COLO668 (cell line): ENCODE measurements around the gene CAMTA1.
"Not testable (repeated sequence)": the region's sequence is repeated elsewhere in the genome, so short reads cannot be mapped to it uniquely, and the experiment has no call there.

ENCODE experiments used
- DNase-seq: peaks from one replicate; lab custom pipeline; 2025; ENCODE audit not compliant: unreplicated experiment; lab: John Stamatoyannopoulos, UW

The CAMTA1 gene

DNA sequence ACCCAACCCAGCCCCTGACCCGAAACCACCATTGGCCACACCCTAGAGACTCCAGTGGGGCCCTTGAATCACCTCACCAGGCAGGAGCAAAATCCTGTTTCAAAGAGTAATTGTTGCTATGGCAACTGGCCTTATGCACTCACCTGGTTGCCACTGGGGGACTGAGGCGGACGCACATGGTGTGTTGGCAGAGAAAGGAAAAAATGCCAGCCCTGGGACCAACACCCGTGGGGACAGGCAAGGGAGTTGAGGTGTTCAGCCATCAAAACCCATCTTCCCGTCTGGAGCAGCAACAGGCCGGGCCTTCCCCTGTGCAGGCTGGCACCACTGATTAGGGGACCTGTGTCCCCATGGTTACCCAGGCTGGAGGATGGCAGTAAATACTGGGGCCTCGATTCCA, 590.1 kb downstream of the CAMTA1 start:
- DNase-seq, result peak; percentile 31

- no peak for DNase-seq
These were observed 590.8 kb downstream of the CAMTA1 start for GRCh38 chr1:7375781-7376660.

GRCh38 chr1:7376676-7377075, 591.4 kb downstream of the CAMTA1 start:
- no peak for DNase-seq

- DNase-seq, result peak; percentile 63
These were observed 593.3 kb downstream of the CAMTA1 start for GRCh38 chr1:7378346-7379130.

DNA sequence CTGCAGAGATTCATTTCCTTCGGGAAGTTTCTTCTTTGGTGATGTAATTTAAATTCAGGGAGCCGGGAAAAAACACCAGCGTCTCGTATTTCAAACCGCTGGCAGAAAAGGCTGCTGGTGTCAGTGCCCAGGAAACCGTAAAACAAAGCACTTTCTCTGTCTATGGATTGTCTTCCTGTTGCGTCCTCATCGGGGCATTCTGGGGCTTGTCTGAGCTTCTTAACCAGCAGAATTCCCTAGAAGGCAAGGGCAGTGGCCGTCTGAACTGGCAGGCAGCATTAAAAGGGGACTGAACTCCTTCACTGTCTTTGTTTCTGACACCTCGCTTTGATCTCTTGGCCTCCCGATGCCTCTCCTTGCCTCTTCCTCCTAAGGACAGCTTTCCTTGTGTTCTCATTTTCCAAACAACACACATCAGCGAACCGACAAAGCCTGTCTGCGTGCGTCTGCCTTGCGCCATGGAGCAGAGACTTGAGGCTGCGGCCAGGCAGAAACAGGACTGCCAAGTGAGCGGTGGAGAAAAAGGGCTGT, 594.3 kb downstream of the CAMTA1 start:
- DNase-seq, result peak; percentile 80

DNA sequence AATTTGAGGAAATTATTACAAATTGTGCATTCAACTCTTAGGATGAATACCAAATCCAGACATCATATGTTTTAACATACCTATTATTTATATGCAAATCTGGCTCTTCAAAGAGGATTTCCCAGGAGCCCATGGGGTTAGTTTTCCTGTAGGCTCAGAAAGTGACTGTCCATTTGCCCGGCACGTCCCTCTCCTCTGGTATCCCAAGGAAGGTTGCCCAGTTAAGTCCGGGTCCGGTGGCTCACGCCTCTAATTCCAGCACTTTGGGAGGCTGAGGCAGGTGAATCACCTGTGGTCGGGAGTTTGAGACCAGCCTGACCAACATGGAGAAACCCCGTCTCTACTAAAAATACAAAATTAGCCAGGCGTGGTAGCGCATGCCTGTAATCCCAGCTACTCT, 594.8 kb downstream of the CAMTA1 start:
- DNase-seq, result not testable (repeated sequence)

GRCh38 chr1:7380712-7381111, 595.5 kb downstream of the CAMTA1 start:
- DNase-seq, result no peak

- DNase-seq, result not testable (repeated sequence)
These were observed 596.5 kb downstream of the CAMTA1 start for GRCh38 chr1:7381729-7382128.

- no peak for DNase-seq
These were observed 597.7 kb downstream of the CAMTA1 start for GRCh38 chr1:7382971-7383370.

DNA sequence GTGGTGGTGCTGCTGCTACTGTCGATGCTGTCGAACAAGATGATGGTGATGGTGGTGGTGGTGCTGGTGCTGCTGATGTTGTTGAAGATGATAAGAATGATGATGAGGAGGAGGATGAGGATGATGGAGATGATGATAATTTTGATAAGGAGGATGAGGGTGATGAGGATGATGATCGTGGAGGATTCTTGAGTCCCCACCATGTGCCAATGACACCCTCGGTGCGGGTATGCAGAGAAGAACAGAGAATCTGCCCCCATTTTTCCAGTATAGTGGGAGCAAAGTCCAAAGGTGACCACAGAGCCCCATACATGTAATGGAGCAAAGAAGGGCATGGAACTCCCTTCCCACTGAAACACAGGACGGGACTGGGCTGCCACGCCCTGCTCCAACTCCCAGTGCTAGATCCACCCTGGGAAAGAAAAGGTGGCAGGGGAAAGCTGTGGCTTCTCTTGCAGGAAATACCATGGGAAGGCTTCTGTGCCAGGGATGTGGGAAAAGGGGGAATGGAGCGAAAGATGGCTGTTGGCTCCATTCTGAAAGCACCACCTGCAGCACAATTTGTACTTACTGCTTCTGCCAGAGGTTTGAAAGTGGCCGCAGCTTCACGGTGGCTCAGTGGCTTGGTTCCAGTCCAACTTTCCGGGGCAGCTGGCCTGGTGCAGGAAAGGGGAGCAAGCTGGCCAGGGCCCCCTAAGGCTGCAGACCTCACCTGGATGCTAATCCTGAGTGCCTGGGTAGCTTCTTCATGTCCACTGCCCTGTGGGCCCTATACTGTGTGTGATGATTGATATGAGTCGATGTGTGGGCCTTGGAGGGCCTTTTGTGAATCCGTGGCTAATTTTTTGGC, 598.6 kb downstream of the CAMTA1 start:
- DNase-seq, result no peak

DNA sequence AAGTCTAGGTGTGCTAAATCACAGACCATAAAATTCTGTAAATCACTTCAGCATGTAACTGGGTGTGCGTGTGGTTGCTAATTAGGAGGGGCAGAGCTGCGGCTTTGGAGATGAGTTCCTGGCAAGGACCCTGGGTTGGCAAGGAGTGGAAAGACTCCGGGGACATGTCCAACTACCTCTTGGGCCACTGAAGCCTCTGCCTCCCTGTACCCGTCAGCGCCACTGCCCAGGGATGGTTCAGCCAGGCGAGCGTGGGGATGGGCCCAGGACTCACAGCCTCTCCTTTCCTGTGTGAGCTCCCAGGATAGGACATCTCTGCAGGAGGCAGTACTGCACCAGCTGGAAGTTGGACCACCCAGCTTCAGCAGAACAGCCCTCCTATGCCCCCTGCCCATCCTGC, 599.4 kb downstream of the CAMTA1 start:
- DNase-seq, result no peak

DNA sequence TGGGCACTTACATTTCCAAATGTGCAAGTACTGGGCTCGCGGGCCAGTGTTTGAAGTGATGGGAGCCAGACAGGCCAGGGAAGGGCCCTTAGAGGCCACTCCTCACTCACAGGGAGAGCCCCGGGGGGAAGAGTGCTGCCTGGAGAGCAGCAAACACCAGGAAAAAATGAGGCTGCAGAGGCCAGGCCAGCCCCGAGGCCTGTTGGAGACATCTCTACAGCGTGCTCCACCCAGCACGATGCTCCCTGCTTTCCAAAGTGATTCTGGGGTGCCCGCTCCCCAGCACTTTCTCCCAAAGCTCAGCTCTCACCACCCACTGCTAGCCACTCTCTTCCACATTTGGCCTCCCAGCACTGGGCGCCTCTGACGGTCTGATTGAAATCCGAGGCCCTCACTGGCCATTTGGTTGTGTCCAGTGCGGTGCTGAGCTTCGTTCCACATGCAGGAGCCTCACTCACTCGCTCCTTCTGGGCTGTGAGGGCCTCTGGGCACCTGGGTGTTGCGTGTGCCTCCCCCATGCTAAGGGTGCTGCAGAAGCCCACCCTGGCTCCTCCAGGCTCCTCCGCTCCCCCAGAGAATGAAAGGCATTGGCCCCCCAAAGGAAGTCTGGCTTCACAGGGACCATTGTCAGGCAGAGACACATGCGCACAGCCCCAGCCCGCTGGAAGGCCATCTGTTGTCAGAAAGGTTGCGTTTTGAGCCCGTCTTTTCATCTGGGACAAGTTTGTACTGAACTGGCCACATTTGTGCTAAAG, 600.4 kb downstream of the CAMTA1 start:
- no peak for DNase-seq

DNA sequence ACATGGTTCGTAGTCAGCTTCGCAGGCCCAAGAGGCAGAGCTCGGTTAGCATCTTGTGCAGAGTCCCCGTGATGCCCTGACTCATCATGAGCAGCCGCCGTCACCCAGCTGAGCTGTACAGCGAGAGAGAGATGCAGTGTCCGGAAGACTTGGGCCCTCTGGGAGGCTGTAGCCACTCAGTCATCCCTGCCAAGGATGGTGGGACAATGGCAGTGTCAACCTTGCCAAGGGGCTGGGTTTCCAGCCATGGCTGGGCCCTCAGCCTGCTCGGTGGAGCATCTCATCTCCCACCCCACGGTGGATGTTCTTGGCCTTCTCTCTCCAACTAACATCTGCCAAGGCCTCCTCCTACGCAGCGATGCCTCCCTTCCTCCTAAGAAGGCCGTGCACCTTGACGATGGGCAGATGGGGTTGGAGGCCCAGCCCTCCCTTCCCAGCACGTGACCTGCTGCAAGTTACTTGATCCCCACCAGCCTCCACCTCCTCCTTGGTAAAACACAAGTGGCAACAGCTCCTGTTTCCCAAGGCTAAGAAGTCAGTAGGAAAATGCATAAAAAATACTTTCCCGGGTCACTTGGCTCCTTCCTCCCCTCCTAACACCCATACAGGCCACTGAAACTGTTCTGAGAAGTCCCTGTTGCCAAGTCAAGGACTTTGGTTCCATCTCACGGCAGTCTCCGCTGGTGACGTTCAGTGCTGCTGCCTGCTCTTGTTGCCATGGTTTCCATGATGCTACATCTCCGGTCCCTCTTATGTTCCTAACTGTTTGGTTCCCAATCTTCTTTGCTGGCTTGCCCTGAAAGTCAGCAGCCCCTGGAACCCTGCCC, 601.2 kb downstream of the CAMTA1 start:
- DNase-seq, result no peak

- no peak for DNase-seq
These were observed 602.0 kb downstream of the CAMTA1 start for GRCh38 chr1:7387053-7387927.

DNA sequence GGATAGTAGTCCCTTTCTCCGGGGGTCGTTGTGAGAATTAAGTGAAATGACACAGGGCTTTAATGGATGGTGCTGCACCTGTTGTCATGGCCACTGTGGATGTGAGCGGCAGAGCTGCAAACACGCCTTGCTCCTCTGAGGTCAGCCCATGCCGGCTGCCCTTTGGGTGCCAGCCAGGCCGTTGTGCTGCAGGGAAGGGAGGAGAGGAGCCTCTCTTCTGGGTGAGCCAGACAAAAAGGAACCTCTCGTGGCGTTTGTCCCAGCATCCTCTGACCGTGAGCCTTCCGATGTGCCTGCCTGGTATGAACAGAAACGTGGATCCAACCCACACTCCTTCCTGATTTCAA, 602.9 kb downstream of the CAMTA1 start:
- DNase-seq, result no peak

GRCh38 chr1:7388488-7389185, 603.4 kb downstream of the CAMTA1 start:
- no peak for DNase-seq

DNA sequence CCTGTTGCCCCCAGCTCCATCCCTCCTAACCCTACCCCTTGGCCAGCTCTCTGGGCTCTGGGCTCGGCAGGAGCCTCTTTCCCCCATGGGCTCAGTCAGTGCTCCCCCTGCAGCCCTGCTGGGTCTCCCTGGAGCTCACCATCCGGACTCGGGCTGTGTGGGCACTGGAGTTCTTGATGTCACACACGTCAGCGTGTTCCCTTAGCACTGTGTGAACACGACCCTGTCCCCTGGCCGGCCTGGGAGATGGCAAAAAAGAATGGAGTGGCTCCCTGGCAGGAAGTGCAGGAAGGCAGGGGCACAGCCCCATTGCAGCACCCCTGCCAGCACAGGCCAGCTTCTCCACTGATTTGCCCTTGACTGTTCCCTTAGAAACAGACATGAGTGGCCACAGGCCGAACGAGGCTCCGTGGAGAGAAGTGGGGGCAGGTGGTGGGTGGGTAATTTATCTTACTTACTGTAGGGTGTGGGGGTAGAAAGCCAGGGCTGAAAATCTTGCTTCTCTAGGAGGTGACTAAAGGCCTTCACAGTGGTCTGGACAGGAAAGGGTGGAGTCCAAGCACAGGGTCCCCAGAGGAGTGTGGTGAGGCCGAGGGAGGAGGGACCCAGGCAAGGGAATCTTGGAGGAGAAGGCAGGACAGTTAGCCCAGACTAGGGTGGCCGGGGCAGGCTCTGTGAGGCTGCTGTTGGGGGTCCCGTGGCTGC, 604.1 kb downstream of the CAMTA1 start:
- DNase-seq, result no peak
